Fibroblast of the aortic adventitia (primary cell): ENCODE results near the gene USP14. TPM values are rescaled to one million over a fixed set of nuclear protein-coding genes. Genes with fewer than 3 reads are reported as not detected.
"Not testable (repeated sequence)": the region's sequence is repeated elsewhere in the genome, so short reads cannot be mapped to it uniquely, and the experiment has no call there.

ENCODE experiments used
- DNase-seq: peaks from one replicate; pipeline ENCODE4 v3.0.0-alpha.2; 2010; ENCODE audit warnings: low read depth
- H3K4me3 ChIP-seq: 2 replicates; pipeline ENCODE4 v1.5.1; 2011; ENCODE audit warnings: low read depth, mild to moderate bottlenecking, control low read depth, low read length, moderate library complexity
- CTCF ChIP-seq: IDR thresholded peaks from 2 replicates; pipeline ENCODE4 v1.5.1; 2011; ENCODE audit warnings: mild to moderate bottlenecking, low read length, control low read depth, inconsistent platforms; ENCODE audit not compliant: insufficient read depth
- total RNA-seq: library from RNA; depleted of rRNA; stranded (reverse); fragments of >200 nt; gene quantifications from 2 replicates; pipeline ENCODE4 v1.2.3, GENCODE V29; 2012; ENCODE audit warnings: low replicate concordance

The USP14 gene
- total RNA-seq, 1 donor = 28.1 TPM

DNA sequence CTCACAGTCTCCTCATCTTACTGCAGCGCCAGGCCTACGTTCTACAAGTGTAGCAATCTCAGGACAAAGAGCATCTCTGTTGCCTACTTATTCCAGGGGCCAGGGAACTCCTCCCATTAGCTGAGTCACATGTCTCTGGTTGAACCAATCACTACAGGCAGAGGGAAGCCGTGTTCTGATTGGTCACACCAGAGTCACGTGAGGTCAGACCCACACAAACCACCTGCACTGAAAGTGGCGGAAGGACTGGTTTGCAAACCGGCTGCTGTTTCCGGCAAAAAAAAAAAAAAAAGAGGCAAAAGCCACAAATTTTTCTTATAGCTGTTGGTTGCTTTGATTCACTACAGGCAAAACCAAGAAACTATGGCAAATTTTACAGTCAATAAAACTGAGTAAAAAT, 21.9 kb upstream of the USP14 start:
- no peak for TF ChIP-seq CTCF
- H3K4me3 ChIP-seq = no peak overlapping the region
- no peak for DNase-seq

DNA sequence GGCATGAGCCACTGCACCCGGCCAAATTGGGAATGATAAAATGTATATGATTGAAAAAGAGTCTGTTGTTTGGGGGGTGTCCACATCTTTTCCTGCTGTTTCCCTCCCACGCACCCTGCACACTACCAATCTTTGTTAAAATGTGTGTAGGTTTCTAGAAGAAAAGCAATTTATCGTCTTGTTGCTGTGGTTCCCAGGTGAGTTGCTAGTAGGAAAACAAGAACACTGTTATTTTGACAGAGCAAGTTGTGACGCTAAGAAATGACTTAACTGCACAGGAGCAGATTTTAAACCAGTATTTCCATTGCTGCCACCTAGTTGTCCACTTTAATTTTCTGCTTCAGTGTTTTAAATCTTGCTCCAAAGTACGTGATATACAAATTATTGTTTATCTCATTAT, 21.0 kb upstream of the USP14 start:
- no peak overlapping the region for H3K4me3 ChIP-seq
- DNase-seq = no peak
- no peak for TF ChIP-seq CTCF

GRCh38 chr18:140670-141266, 17.6 kb upstream of the USP14 start:
- no peak for DNase-seq
- no peak overlapping the region for H3K4me3 ChIP-seq
- TF ChIP-seq CTCF = no peak

- not testable (repeated sequence) for DNase-seq
Observed at GRCh38 chr18:142624-143296, 15.6 kb upstream of the USP14 start.

GRCh38 chr18:148841-149240, 9.5 kb upstream of the USP14 start:
- H3K4me3 ChIP-seq = no peak overlapping the region
- TF ChIP-seq CTCF = no peak
- DNase-seq = no peak

More at GRCh38 chr18:142624-143296, 15.6 kb upstream of the USP14 start:
- not testable (repeated sequence) for H3K4me3 ChIP-seq

- peak; percentile 39 for DNase-seq
- TF ChIP-seq CTCF = no peak
Observed at GRCh38 chr18:154151-154550, 4.2 kb upstream of the USP14 start.

GRCh38 chr18:155688-156087, 2.7 kb upstream of the USP14 start:
- no peak for DNase-seq
- no peak overlapping the region for H3K4me3 ChIP-seq
- no peak for TF ChIP-seq CTCF

More at GRCh38 chr18:154151-154550, 4.2 kb upstream of the USP14 start:
- H3K4me3 ChIP-seq = no peak overlapping the region
